MG63 (cell line): ENCODE measurements around the gene GRK5. TPM values are rescaled to one million over a fixed set of nuclear protein-coding genes. Genes with fewer than 3 reads are reported as not detected.
"Not testable (repeated sequence)": the region's sequence is repeated elsewhere in the genome, so short reads cannot be mapped to it uniquely, and the experiment has no call there.

Experiments used
- DNase-seq: peaks from one replicate; pipeline ENCODE4 v3.0.0-alpha.2; 2020
- H3K27me3 ChIP-seq: fragments of 250-450 bp; sonication (Bioruptor Pico); 2 replicates; pipeline ENCODE4 v1.5.1; 2020; ENCODE audit warnings: mild to moderate bottlenecking, moderate library complexity
- H3K36me3 ChIP-seq: fragments of 250-450 bp; sonication (Bioruptor Pico); 2 replicates; pipeline ENCODE4 v1.5.1; 2020; ENCODE audit warnings: mild to moderate bottlenecking, moderate library complexity
- H3K4me3 ChIP-seq: fragments of 250-450 bp; sonication (Bioruptor Pico); 2 replicates; pipeline ENCODE4 v1.5.1; 2020; ENCODE audit warnings: mild to moderate bottlenecking, moderate library complexity
- H3K9me3 ChIP-seq: fragments of 250-450 bp; sonication (Bioruptor Pico); 2 replicates; pipeline ENCODE4 v1.5.1; 2020; ENCODE audit warnings: mild to moderate bottlenecking, moderate library complexity
- total RNA-seq: library from RNA; depleted of rRNA; stranded (reverse); fragments of >200 nt; shearing (Covaris generic); gene quantifications from 2 replicates; pipeline ENCODE4 v1.2.3, GENCODE V29; 2014; ENCODE audit warnings: low replicate concordance

The GRK5 gene
- total RNA-seq, 1 experiment from 2014 or later = 22.8 TPM

- Histone ChIP-seq H3K9me3 (no peaks in the 10 kb centered on the region), H3K27me3 (no peaks in the 10 kb centered on the region), H3K36me3 (no peaks in the 10 kb centered on the region; the same call in 1 of the 2 replicates), H3K4me3 (no peak overlapping the region)
- DNase-seq = no peak
Observed at GRCh38 chr10:119272736-119273135, 65.4 kb downstream of the GRK5 start.

GRCh38 chr10:119273413-119273812, 66.0 kb downstream of the GRK5 start:
- Histone ChIP-seq H3K27me3 (no peaks in the 10 kb centered on the region), H3K36me3 (no peaks in the 10 kb centered on the region; the same call in 1 of the 2 replicates), H3K4me3 (no peak overlapping the region), H3K9me3 (no peaks in the 10 kb centered on the region)
- DNase-seq = no peak

GRCh38 chr10:119274519-119275045, 67.2 kb downstream of the GRK5 start:
- no peaks in the 10 kb centered on the region for H3K36me3 ChIP-seq
- DNase-seq = no peak
- H3K4me3 ChIP-seq = no peak overlapping the region
- no peaks in the 10 kb centered on the region for H3K9me3 ChIP-seq
- H3K27me3 ChIP-seq = no peaks in the 10 kb centered on the region

GRCh38 chr10:119275085-119275484, 67.7 kb downstream of the GRK5 start:
- Histone ChIP-seq H3K36me3 (no peaks in the 10 kb centered on the region), H3K4me3 (no peak overlapping the region), H3K9me3 (no peaks in the 10 kb centered on the region), H3K27me3 (no peaks in the 10 kb centered on the region)
- DNase-seq = no peak

DNA sequence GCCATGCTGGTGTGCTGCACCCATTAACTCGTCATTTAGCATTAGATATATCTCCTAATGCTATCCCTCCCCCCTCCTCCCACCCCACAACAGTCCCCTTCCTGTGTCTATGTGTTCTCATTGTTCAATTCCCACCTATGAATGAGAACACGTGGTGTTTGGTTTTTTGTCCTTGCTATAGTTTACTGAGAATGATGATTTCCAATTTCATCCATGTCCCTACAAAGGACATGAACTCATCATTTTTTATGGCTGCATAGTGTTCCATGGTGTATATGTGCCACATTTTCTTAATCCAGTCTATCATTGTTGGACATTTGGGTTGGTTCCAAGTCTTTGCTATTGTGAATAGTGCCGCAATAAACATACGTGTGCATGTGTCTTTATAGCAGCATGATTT, 68.8 kb downstream of the GRK5 start:
- not testable (repeated sequence) for H3K4me3 ChIP-seq, DNase-seq, H3K27me3 ChIP-seq, H3K36me3 ChIP-seq, H3K9me3 ChIP-seq

DNA sequence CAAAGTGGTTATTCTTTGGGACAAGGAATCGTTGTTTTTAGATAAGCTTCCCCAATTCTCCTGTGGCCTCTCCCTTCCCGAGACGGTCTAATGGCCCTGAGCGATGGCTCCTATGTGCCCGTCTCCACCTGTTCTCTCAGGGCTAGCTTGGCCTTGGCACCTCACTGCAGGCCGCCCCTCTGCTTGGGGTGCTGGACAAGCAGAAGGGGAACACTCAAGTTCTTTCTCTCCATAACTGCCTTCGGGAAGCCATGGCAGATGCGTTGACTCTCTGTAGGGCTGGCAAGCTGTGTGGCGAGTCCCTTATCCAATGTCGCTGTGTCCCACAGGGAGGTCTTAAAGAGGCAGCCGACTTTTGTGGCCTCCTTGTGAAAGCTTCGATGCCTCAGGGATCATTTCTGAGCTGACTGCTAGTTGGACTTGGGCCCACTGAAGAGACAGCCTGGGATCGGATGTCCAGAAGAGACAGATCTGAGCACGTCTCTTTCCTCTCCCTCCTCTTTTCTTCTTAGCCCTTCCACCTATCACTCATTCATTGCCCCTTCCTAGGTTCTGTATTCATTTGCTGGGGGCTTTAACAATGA, 70.8 kb downstream of the GRK5 start:
- no peaks in the 10 kb centered on the region for H3K9me3 ChIP-seq
- no peaks in the 10 kb centered on the region for H3K36me3 ChIP-seq
- no peak for DNase-seq

GRCh38 chr10:119279441-119279840, 72.1 kb downstream of the GRK5 start:
- H3K4me3 ChIP-seq = no peak overlapping the region
- no peaks in the 10 kb centered on the region for H3K27me3 ChIP-seq
- DNase-seq = no peak
- H3K36me3 ChIP-seq = no peaks in the 10 kb centered on the region
- H3K9me3 ChIP-seq = no peaks in the 10 kb centered on the region

More for the DNA sequence above, 70.8 kb downstream of the GRK5 start:
- Histone ChIP-seq H3K4me3 (no peak overlapping the region), H3K27me3 (no peaks in the 10 kb centered on the region)

DNA sequence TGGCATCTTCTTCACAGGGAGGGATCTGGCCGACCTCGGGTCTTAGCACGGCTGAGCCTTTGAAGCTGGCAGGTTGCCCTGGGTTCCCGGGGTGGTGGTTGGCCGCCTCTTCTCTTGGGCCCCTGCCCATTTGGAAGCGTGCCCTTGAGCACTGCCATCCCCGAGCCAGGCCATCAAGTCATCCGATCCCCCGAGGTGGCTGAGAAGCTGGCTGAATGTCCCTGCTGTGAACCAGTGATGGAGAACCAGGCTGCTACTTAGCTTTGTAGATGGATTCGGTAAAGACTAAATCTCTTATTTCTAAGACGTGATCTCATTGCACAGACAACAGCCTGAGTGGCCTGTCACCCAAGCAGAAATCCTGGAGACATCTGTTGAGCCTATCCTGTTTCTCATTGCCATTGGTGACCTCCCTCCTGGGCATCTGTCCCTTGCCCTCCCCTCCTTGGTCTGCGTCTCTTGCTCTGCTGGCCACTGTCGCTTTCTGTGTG, 74.3 kb downstream of the GRK5 start:
- no peaks in the 10 kb centered on the region for H3K9me3 ChIP-seq
- DNase-seq = peak; percentile 75
- H3K27me3 ChIP-seq = no peaks in the 10 kb centered on the region
- H3K36me3 ChIP-seq = no peaks in the 10 kb centered on the region
- no peak overlapping the region for H3K4me3 ChIP-seq

- H3K27me3 ChIP-seq = no peaks in the 10 kb centered on the region
- no peak for DNase-seq
- H3K4me3 ChIP-seq = no peak overlapping the region
- no peaks in the 10 kb centered on the region for H3K36me3 ChIP-seq
- no peaks in the 10 kb centered on the region for H3K9me3 ChIP-seq
Observed at GRCh38 chr10:119282446-119282845, 75.1 kb downstream of the GRK5 start.

DNA sequence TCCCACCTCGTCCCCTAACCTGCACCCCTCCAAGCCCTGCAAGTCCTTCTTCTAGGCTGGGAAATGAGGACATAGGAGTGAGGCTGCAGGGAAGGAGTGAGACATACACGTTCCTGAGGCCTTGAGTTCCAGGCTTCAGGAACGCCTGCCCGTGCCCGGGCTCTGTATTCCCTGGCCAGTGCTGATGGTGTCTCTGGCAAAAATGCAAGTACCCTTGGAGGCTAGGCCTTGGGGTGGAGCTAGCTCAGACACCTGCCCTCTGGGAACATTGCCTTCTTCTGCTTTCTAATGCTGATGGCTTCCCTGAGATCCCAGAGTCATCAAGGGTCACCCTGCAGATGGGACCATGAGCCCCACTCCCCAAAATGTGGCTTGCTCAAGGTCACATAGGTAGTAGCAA, 76.0 kb downstream of the GRK5 start:
- H3K9me3 ChIP-seq = no peaks in the 10 kb centered on the region
- H3K36me3 ChIP-seq = no peaks in the 10 kb centered on the region
- no peak for DNase-seq
- H3K4me3 ChIP-seq = no peak overlapping the region
- H3K27me3 ChIP-seq = no peaks in the 10 kb centered on the region

GRCh38 chr10:119283818-119284217, 76.4 kb downstream of the GRK5 start:
- Histone ChIP-seq H3K36me3 (no peaks in the 10 kb centered on the region), H3K9me3 (no peaks in the 10 kb centered on the region), H3K4me3 (no peak overlapping the region), H3K27me3 (no peaks in the 10 kb centered on the region)
- DNase-seq = no peak

DNA sequence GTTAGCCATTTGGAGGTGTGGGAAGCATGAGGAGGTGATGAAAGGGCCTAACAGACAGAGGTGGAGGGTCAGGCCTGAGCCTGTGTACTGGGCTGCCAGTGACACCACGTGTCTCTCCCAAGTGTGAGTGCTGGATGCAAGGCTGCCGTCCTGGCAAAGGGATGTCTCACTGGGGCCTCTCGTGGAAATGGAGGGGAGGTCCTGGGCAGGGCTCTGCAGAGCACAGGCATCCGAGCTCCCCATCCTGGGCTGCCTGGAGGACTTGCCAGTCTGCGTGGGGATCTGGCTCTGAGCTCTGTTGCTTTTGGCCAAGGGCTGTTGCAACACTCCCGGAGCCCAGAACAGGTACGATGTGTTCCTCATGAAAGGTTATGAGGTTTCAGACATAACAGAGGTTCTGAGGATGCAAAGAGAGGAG, 77.3 kb downstream of the GRK5 start:
- Histone ChIP-seq H3K4me3 (no peak overlapping the region), H3K36me3 (no peaks in the 10 kb centered on the region), H3K9me3 (no peaks in the 10 kb centered on the region), H3K27me3 (no peaks in the 10 kb centered on the region)
- no peak for DNase-seq

DNA sequence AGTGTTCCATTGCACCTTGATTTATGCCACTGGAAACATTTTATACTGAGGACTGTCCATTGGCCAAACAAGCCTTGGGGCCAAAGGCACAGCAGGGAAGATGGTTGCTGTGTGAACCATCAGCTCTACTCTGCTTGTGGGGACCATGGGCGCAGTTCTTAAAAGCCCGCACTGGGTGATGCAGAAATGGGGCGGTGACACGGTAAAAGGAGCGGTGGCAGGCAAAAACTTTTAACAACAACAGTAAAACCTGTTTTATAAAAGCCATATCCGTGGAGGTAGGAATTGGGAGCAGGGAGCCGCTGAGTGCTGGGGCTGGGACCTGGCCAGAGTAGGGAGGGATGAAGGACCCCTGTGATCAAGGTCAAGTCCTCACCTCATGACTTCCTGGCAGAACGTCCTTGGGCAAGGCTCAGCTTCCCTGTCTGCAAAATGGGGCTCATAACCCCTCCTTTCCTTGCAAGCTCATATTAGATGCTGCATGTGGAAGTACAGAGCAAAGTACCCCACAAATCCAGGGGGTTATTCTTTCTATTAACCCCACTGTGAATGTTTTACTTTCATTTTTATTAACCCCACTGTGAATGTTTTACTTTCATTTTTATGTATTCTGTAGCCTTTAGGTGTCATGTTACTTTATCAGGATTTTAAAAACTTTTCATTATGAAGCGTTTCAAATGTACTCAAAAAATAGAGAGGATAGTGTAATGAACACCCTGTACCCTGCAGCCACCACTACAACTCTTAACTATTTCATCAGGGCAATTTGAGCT, 78.3 kb downstream of the GRK5 start:
- no peak for DNase-seq
- H3K4me3 ChIP-seq = no peak overlapping the region
- no peaks in the 10 kb centered on the region for H3K9me3 ChIP-seq
- H3K36me3 ChIP-seq = no peaks in the 10 kb centered on the region
- H3K27me3 ChIP-seq = no peaks in the 10 kb centered on the region

DNA sequence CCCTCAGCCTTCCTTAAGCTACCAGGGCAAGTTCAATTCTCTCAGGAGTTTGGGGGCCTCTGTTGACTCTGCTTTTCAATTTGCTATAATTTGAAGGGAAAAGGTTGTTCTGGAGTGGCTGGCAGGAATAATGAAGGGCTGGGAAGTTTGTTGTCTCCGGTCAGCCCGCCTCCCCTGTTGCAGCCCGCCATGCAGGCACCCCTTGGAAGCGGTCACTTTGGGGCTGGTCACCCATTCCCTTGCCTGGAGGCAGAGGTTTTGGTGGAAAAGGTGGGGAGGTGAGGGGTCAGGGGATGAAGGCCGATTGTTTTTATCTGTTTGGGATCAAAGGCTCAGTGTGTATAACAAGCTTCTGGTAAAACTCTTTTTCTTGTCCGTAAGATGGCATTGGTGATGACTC, 79.1 kb downstream of the GRK5 start:
- no peaks in the 10 kb centered on the region for H3K27me3 ChIP-seq
- no peak for DNase-seq
- no peak overlapping the region for H3K4me3 ChIP-seq
- no peaks in the 10 kb centered on the region for H3K9me3 ChIP-seq
- no peaks in the 10 kb centered on the region for H3K36me3 ChIP-seq

DNA sequence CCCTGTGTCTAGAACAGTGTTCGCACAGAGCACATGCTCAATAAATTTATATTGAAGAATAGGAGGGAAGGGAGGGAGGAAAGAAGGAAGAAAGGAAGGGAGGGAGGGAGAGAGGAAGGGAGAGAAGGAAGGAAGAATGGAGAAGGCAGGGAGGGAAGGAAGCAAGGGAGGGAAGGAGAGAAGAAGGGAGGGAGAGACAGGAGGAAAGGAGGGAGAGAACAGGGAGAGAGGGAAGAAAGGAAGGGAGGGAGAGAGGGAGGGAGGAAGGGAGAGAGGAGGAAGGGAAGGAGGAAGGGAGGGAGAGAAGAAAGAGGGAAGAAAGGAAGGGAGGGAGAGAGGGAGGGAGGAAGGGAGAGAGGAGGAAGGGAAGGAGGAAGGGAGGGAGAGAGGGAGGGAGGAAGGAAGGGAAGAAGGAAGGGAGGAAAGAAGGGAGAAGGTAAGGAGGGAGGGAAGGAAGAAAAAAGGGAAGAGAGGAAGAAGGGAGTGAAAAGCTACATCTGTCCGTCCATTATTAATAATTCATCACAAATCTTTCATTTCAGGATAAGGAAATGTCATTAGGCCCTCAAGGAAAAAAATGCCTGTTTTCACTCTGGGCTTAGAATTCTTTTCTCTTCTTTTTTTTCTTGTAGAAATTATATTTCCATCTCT, 79.7 kb downstream of the GRK5 start:
- Histone ChIP-seq H3K36me3 (no peaks in the 10 kb centered on the region), H3K9me3 (no peaks in the 10 kb centered on the region), H3K27me3 (no peaks in the 10 kb centered on the region), H3K4me3 (no peak overlapping the region)
- DNase-seq = no peak

DNA sequence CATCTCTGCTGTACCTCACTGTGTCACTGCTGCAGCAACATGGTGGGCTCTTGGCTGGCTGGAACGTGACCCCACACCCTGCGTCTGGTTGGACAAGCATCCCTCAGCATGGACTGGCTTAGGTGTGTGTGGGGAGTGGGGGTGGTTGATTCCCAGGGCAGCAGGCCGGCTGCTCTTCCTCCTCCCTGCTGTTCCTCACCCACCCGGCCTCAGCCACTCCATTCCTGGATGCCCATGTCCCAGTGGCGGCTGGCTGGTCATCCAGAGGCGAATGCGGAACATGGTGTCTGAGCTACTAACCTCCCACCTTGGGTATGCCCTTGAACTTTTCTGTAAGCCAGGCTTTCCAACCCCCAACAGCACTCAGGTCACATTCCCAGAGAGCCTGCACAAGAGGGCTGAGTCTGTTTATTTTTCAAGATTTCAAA, 81.2 kb downstream of the GRK5 start:
- Histone ChIP-seq H3K4me3 (no peak overlapping the region), H3K27me3 (no peaks in the 10 kb centered on the region), H3K9me3 (no peaks in the 10 kb centered on the region), H3K36me3 (no peaks in the 10 kb centered on the region)
- no peak for DNase-seq

GRCh38 chr10:119289227-119289920, 82.0 kb downstream of the GRK5 start:
- DNase-seq = no peak
- Histone ChIP-seq H3K27me3 (no peaks in the 10 kb centered on the region), H3K9me3 (no peaks in the 10 kb centered on the region), H3K4me3 (no peak overlapping the region), H3K36me3 (no peaks in the 10 kb centered on the region)
